Urinary bladder (tissue), 4 donors: ENCODE data around the gene LMBR1L. TPM values are rescaled to one million over a fixed set of nuclear protein-coding genes. Genes with fewer than 3 reads are reported as not detected.

Experiments
- DNase-seq: peaks from one replicate; pipeline ENCODE4 v3.0.0-alpha.2; 2015; ENCODE audit errors: extremely low spot score
- H3K27ac ChIP-seq: one replicate; pipeline ENCODE4 v1.5.1; 2013; ENCODE audit warnings: low read depth, mild to moderate bottlenecking, moderate library complexity
- H3K36me3 ChIP-seq: one replicate; pipeline ENCODE4 v1.6.1; 2013; ENCODE audit warnings: mild to moderate bottlenecking, moderate library complexity; ENCODE audit not compliant: insufficient read depth
- H3K4me1 ChIP-seq: one replicate; pipeline ENCODE4 v1.6.1; 2013; ENCODE audit warnings: mild to moderate bottlenecking, moderate library complexity; ENCODE audit not compliant: insufficient read depth
- H3K4me3 ChIP-seq: one replicate; pipeline ENCODE4 v1.5.1; 2013; ENCODE audit warnings: low read depth, low read length
- WGBS: extraction: QIAGEN DNeasy Blood & Tissue Kit; methylation state at CpG from one replicate; pipeline ENCODE4 v1.1.7; 2013; 5-methylcytosine and 5-hydroxymethylcytosine counted together
- polyA plus RNA-seq: library from polyadenylated mRNA; stranded (reverse); fragments of 200-250 nt; gene quantifications from one replicate; pipeline ENCODE4 v1.2.3, GENCODE V29; 2013
- small RNA-seq: library from RNA; depleted of rRNA; stranded (forward); fragments of <200 nt; gene quantifications from one replicate; pipeline ENCODE3, GENCODE V24; 2014
- total RNA-seq: library from RNA; depleted of rRNA; stranded (reverse); fragments of >200 nt; gene quantifications from one replicate; pipeline ENCODE4 v1.2.3, GENCODE V29; 2014
- donor health status: healthy with polysubstance abuse.
- donor health status: healthy.

LMBR1L gene
- total and polyA plus RNA-seq, 2 donors, result 52.4 to 53.9 TPM

GRCh38 chr12:49050507-49051372 lies 59.9 kb downstream of the LMBR1L start:
- WGBS, result 91% methylated on average over 13 of the region's 13 CpGs
- Histone ChIP-seq H3K27ac (no peak overlapping the region), H3K36me3 (peaks cover 17% of the 10 kb centered on the region), H3K4me3 (no peak overlapping the region), H3K4me1 (no peaks in the 10 kb centered on the region)
- DNase-seq, result no peak

- peaks cover 19% of the 10 kb centered on the region for H3K36me3 ChIP-seq
- no peak overlapping the region for H3K27ac ChIP-seq
- no peak overlapping the region for H3K4me3 ChIP-seq
- DNase-seq, result no peak
- H3K4me1 ChIP-seq, result no peaks in the 10 kb centered on the region
- 79% methylated on average over 20 of the region's 20 CpGs for WGBS
Observed at GRCh38 chr12:49049566-49050224, 61.0 kb downstream of the LMBR1L start.

DNA sequence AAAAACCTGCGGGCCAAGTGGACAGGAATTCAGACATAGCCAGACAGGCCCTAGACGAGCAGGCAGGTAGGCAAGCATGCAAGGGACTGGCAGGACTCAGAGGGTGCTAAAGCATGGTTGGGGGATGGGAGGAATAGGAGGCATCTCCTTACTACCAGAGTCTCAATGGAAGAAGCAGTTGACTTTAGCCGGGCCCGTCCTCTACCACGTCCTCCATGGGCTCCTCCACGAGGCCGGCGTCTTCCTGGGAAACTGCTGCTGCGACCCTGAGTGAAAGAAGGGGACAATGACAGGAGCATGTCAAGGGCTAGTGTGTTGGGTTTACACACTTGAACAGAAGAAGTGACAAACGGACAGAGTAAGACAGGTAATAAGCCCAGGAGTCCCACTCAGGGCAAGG lies 61.7 kb downstream of the LMBR1L start:
- Histone ChIP-seq H3K36me3 (peaks cover 21% of the 10 kb centered on the region), H3K4me3 (no peak overlapping the region), H3K4me1 (no peaks in the 10 kb centered on the region), H3K27ac (no peak overlapping the region)
- no peak for DNase-seq
- WGBS, result 92% methylated on average over 10 of the region's 10 CpGs

Small RNA genes within 50 kb of the gene (small RNA-seq; reads per million reads assigned to genes)
- gene RF00019, result not detected

Other genes with a start within 250 kb of the LMBR1L start
- gene RND1, start 245.0 kb downstream of the LMBR1L start, total RNA-seq, result 0.53 TPM
- gene RND1, start 245.0 kb downstream of the LMBR1L start, polyA plus RNA-seq, result 1.8 TPM
- gene FKBP11, start 185.4 kb downstream of the LMBR1L start, total RNA-seq, result 17.7 TPM
- 19.4 TPM for gene FKBP11, start 185.4 kb downstream of the LMBR1L start, polyA plus RNA-seq
- gene ARF3, start 153.4 kb downstream of the LMBR1L start, total RNA-seq, result 25.1 TPM
- 78.6 TPM for gene ARF3, start 153.4 kb downstream of the LMBR1L start, polyA plus RNA-seq
- 0.79 TPM for gene WNT10B, start 139.1 kb downstream of the LMBR1L start, total RNA-seq
- 1.2 TPM for gene WNT10B, start 139.1 kb downstream of the LMBR1L start, polyA plus RNA-seq
- not detected for gene WNT1, start 132.5 kb downstream of the LMBR1L start, total RNA-seq
- not detected for gene WNT1, start 132.5 kb downstream of the LMBR1L start, polyA plus RNA-seq
- gene DDN, start 111.5 kb downstream of the LMBR1L start, total RNA-seq, result 0.74 TPM
- not detected for gene DDN, start 111.5 kb downstream of the LMBR1L start, polyA plus RNA-seq
- 41.8 TPM for gene PRKAG1, start 92.1 kb downstream of the LMBR1L start, total RNA-seq
- gene PRKAG1, start 92.1 kb downstream of the LMBR1L start, polyA plus RNA-seq, result 63.3 TPM
- 30.5 TPM for gene KMT2D, start 50.1 kb downstream of the LMBR1L start, total RNA-seq
- gene KMT2D, start 50.1 kb downstream of the LMBR1L start, polyA plus RNA-seq, result 22.0 TPM
- gene RHEBL1, start 40.9 kb downstream of the LMBR1L start, total RNA-seq, result not detected
- 0.68 TPM for gene RHEBL1, start 40.9 kb downstream of the LMBR1L start, polyA plus RNA-seq
- 2.3 TPM for gene DHH, start 16.0 kb downstream of the LMBR1L start, total RNA-seq
- 2.7 TPM for gene DHH, start 16.0 kb downstream of the LMBR1L start, polyA plus RNA-seq
- gene TUBA1B, start 20.5 kb upstream of the LMBR1L start, total RNA-seq, result 941 TPM
- gene TUBA1B, start 20.5 kb upstream of the LMBR1L start, polyA plus RNA-seq, result 999 TPM
- gene TUBA1A, start 78.2 kb upstream of the LMBR1L start, total RNA-seq, result 645 TPM
- gene TUBA1A, start 78.2 kb upstream of the LMBR1L start, polyA plus RNA-seq, result 683 TPM
- gene TUBA1C, start 154.2 kb upstream of the LMBR1L start, total RNA-seq, result 62.8 TPM
- gene TUBA1C, start 154.2 kb upstream of the LMBR1L start, polyA plus RNA-seq, result 248 TPM
- gene PRPH, start 184.3 kb upstream of the LMBR1L start, total RNA-seq, result 9.1 TPM
- 24.8 TPM for gene PRPH, start 184.3 kb upstream of the LMBR1L start, polyA plus RNA-seq
- 10.4 TPM for gene TROAP, start 212.4 kb upstream of the LMBR1L start, total RNA-seq
- 0.48 TPM for gene TROAP, start 212.4 kb upstream of the LMBR1L start, polyA plus RNA-seq
- gene C1QL4, start 226.3 kb upstream of the LMBR1L start, total RNA-seq, result not detected
- gene C1QL4, start 226.3 kb upstream of the LMBR1L start, polyA plus RNA-seq, result not detected
- gene DNAJC22, start 236.0 kb upstream of the LMBR1L start, total RNA-seq, result 1.0 TPM
- gene DNAJC22, start 236.0 kb upstream of the LMBR1L start, polyA plus RNA-seq, result 0.03 TPM